Left ventricle myocardium inferior (tissue), 1 donor: ENCODE results near the gene DAB1. TPM values are rescaled to one million over a fixed set of nuclear protein-coding genes. Genes with fewer than 3 reads are reported as not detected.

Experiments used
- DNase-seq: peaks from one replicate; pipeline ENCODE4 v3.0.0-alpha.2; 2020
- H3K27ac ChIP-seq: fragments of 200-600 bp; replicated peaks from 2 replicates; pipeline ENCODE4 v1.8.0; 2021
- H3K27me3 ChIP-seq: fragments of 200-600 bp; 2 replicates; pipeline ENCODE4 v1.8.0; 2021; ENCODE audit warnings: low read depth
- H3K36me3 ChIP-seq: fragments of 200-600 bp; 2 replicates; pipeline ENCODE4 v1.8.0; 2021
- H3K4me1 ChIP-seq: fragments of 200-600 bp; 2 replicates; pipeline ENCODE4 v1.8.0; 2021
- H3K4me3 ChIP-seq: fragments of 200-600 bp; 2 replicates; pipeline ENCODE4 v1.8.0; 2021; ENCODE audit warnings: mild to moderate bottlenecking, moderate library complexity
- H3K9me3 ChIP-seq: fragments of 200-600 bp; replicated peaks from 2 replicates; pipeline ENCODE4 v1.8.0; 2021
- CTCF ChIP-seq: fragments of 200-600 bp; IDR thresholded peaks from 2 replicates; pipeline ENCODE4 v1.8.0; 2021; ENCODE audit warnings: antibody characterized with exemption, mild to moderate bottlenecking, borderline replicate concordance
- intact Hi-C: fragments of 100-400 bp; cut with micrococcal nuclease; formaldehyde crosslinking; loops from one replicate; pipeline ENCODE4 v1.11.0; 2022
- total RNA-seq: library from RNA; stranded (reverse); fragmentation: NEBNext Ultra II Directional; extraction: Animal tissue kit (Norgen Biotek cat#: 25700); gene quantifications from one replicate; pipeline ENCODE4 v1.2.1, GENCODE V29; 2021
- donor health status: DM: no; HTN: yes; CAD: no; lungs with severe emphysema.

DAB1 gene
- total RNA-seq, 1 donor from 2014 or later: 0.77 TPM

GRCh38 chr1:57218487-57219079, 205.3 kb downstream of the DAB1 start:
- Histone ChIP-seq H3K4me1 (peaks cover 16% of the 10 kb centered on the region), H3K27ac (no peak overlapping the region), H3K4me3 (no peak overlapping the region), H3K36me3 (no peaks in the 10 kb centered on the region), H3K27me3 (no peaks in the 10 kb centered on the region), H3K9me3 (peaks cover 5% of the 10 kb centered on the region)
- DNase-seq: no peak
- TF ChIP-seq CTCF: no peak
- intact Hi-C loops: no loop called here

GRCh38 chr1:57217905-57218304, 206.0 kb downstream of the DAB1 start:
- Histone ChIP-seq H3K9me3 (peaks cover 5% of the 10 kb centered on the region), H3K36me3 (no peaks in the 10 kb centered on the region), H3K27ac (no peak overlapping the region), H3K27me3 (no peaks in the 10 kb centered on the region), H3K4me3 (no peak overlapping the region), H3K4me1 (peaks cover 16% of the 10 kb centered on the region)
- no peak for DNase-seq
- intact Hi-C loops: no loop called here
- no peak for TF ChIP-seq CTCF

- Histone ChIP-seq H3K4me1 (peaks cover 16% of the 10 kb centered on the region), H3K9me3 (peaks cover 5% of the 10 kb centered on the region), H3K27ac (no peak overlapping the region), H3K27me3 (no peaks in the 10 kb centered on the region), H3K36me3 (no peaks in the 10 kb centered on the region), H3K4me3 (no peak overlapping the region)
- TF ChIP-seq CTCF: no peak
- no peak for DNase-seq
- intact Hi-C loops: no loop called here
Observed at GRCh38 chr1:57214951-57215575, 208.8 kb downstream of the DAB1 start.

GRCh38 chr1:57210881-57211280, 213.0 kb downstream of the DAB1 start:
- H3K27ac ChIP-seq: no peak overlapping the region
- H3K27me3 ChIP-seq: no peaks in the 10 kb centered on the region
- TF ChIP-seq CTCF: no peak
- intact Hi-C loops: no loop called here
- no peak overlapping the region for H3K4me3 ChIP-seq
- H3K36me3 ChIP-seq: no peaks in the 10 kb centered on the region
- no peaks in the 10 kb centered on the region for H3K9me3 ChIP-seq
- no peak for DNase-seq
- H3K4me1 ChIP-seq: peaks cover 12% of the 10 kb centered on the region

- Histone ChIP-seq H3K36me3 (no peaks in the 10 kb centered on the region), H3K27me3 (no peaks in the 10 kb centered on the region), H3K4me1 (peaks cover 15% of the 10 kb centered on the region), H3K9me3 (no peaks in the 10 kb centered on the region), H3K27ac (no peak overlapping the region), H3K4me3 (no peak overlapping the region)
- DNase-seq: no peak
- intact Hi-C loops: no loop called here
- TF ChIP-seq CTCF: no peak
Observed at GRCh38 chr1:57209495-57209894, 214.4 kb downstream of the DAB1 start.
